Activated naive CD4-positive, alpha-beta T cell (primary cell): ENCODE measurements around the gene GADD45G.

Experiments
- DNase-seq, 4 experiments: peaks; one replicate each; lab custom pipeline; 2025; lab: John Stamatoyannopoulos, UW

The GADD45G gene

DNA sequence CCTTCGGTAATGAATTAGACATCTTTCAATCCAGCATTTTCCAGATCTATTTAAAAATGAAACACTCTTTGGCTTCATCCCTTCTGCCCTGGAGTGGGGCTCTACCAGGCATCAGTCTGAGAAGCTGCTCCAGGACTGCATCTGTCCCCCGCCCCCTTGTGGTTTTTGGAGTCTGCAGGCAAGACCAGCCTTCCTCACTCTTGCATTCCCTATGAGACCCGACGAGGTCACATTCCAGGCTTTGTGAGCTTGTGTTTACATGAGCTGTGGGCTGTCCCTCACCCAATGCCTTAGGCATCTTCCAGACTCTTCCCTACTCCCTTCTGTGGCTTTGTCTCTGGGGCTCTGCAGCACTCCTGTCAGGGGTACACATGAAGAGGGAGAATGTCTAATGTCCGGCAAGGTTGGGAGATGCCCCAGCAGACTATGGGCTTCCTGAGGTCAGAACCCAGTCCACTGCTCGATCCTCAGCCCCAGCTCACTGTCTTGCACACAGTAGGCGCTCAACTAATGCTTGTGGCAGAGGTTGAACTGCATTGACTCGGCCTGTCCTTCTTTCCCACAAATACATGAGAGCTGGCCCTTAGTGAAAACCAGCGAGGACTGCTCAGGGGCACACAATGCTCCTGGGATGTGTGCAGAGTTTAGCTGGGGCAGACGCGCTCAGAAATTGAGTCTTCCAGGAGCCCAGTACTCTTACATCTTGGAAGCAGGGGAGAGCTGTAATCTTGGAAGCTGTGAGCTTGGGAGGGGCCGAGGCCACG lies 11.7 kb upstream of the GADD45G start:
- no peak for DNase-seq

DNA sequence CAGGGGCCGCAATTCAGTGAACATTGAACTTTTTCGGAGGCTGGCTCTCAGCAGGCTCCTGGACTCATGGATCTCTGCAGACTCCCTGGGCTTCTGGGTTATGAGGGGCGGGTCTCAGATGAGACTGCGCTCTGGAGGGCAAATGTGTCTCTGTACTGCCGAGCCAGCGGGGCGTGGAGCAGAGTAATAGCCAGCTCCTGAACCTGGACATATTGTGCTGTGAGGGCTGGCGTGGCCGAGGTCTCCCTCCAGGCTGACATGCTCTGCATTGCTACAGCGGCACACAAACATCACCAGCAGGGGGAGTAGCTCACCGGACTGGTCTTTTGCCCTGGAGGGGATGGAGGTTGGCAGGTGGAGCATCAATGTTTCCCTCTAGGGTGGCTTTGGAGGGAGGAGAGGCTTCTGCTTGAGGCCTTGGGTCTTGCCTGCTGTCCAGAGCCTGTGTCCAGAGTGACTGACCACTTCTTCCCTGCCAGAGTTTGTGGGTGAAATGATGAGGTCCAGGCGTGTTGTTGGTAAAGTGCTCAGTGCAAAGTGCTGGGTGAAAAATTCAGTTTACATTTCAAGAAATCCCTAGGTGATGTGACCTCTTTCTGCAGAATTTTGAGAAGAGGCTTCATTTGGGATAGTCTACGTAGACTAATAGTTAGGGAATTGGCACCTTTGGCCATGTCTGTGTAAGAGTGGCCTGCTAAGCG lies 10.9 kb upstream of the GADD45G start:
- DNase-seq, result peak in 2 of 4 experiments; percentile 21 to 33

- no peak for DNase-seq
These were observed 9.8 kb upstream of the GADD45G start for GRCh38 chr9:89594811-89595550.

DNA sequence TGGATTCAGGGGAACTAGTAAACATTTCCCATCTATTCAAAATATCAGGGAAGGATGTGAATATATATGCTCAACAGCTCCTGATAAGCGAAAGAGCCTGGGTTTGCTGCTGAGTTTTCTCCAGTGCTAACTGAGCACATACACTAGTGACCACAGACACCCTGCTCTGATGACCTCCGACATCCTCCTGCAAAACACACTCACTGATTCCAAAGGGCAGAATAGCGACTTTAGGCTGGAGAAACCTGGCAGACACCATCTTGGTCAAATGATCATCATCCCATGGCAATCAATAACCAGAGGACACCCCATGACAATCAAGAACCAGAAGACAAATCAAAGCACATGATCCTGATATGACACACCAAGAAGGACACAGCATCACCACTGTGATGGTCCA lies 9.2 kb upstream of the GADD45G start:
- no peak for DNase-seq

DNA sequence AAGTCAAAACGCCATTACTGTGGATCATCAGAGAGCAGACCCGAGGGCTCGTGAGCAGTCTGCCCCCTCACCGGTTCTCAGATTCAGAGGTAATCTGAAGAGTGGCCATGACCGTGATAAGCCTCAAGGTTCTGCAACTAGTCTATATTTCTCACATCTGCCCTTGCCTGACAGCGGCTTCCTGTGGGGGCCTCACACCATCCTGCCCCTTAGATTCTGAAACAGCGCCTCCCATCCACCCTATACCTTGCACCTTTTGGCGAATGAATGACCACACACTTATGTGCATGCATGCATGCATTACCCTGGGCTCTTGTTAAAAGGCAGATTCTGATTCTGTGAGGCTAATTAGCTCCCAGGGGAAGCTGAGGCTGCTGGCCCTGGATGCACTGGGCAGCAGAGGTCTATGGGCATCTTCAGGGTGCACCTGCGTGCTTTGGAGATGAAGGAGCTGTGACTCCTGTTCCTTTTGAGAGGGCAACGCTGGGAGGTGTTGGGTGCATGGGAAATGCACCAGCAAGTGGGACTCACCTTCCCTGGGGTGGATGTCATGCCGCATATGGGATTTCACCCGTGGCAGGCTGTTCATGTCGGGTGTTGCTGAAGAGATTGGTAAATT lies 7.8 kb upstream of the GADD45G start:
- no peak for DNase-seq

DNA sequence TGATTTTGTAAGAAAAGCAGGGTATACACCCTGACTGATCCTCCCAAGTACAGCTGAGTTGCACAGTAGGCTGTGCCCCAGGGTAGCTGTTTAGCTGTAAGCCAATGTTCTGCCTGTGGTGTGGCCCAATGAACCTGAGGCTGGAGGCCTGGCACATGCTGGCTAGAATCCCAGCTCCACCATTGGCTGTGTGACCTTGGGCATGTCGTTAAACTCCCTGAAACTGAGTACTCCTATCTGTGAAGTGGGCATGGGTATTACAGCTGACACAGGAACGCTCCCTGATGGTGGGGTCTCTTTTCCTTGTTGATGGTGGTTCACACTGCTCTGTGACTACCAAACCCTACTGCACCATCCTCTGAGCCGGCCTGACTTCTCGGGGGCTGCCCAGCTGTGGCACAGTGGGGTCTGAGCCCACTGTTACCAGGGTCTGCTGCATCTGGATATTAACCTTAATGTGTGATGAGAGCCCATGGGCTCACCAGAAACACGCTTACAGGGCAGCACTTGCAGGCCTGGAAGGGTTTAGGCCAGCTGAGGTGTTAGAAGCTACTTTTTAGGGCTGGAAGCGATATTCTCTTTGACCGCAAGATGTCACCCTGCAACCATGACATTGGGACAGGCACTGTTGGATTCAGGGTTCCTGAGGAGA lies 7.0 kb upstream of the GADD45G start:
- DNase-seq, result peak in 2 of 4 experiments; percentile 4 to 13

DNA sequence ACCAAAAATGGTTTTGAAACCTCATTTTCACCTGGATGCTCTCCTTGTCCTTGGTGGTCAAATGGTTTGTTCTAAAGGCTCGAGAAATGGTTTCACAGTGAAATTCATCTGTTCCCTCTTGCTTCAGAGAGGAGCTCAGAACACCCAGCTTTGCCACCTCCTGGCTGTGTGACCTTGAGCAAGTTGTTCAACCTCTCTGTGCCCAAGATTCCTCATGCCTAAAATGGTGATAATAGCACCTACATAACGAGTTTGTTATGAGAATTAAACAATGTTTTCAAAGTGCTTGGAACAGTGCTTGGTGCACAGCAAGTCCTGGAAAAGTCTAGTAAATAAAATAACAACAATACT lies 6.5 kb upstream of the GADD45G start:
- DNase-seq, result no peak

DNA sequence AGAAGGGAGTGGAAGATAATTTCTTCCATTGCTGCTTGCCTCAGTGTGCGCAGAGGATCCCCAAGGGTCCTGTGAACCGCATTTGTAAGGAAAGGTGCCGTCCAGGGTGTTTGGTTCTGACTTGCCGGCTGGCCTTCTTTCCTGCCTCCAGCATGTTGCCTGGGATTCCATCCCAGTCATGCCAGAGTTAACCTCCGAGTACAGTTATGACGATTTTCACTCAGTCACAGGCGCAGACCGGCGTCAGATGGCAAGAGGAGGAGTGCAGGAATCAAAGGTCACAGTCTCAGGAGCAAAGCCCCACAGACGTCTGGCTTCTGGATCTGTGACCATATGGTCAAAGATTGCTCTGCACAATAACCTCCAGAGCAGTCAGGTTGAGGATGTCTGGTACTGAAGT lies 5.9 kb upstream of the GADD45G start:
- DNase-seq, result no peak

- DNase-seq, result no peak
These were observed 4.0 kb upstream of the GADD45G start for GRCh38 chr9:89600831-89601230.

- no peak for DNase-seq
These were observed 3.5 kb upstream of the GADD45G start for GRCh38 chr9:89601306-89601705.

- no peak for DNase-seq
These were observed 2.8 kb upstream of the GADD45G start for GRCh38 chr9:89601856-89602562.

GRCh38 chr9:89602978-89603766 lies 1.6 kb upstream of the GADD45G start:
- DNase-seq, result peak; percentile 67 to 84 (median 78)

DNA sequence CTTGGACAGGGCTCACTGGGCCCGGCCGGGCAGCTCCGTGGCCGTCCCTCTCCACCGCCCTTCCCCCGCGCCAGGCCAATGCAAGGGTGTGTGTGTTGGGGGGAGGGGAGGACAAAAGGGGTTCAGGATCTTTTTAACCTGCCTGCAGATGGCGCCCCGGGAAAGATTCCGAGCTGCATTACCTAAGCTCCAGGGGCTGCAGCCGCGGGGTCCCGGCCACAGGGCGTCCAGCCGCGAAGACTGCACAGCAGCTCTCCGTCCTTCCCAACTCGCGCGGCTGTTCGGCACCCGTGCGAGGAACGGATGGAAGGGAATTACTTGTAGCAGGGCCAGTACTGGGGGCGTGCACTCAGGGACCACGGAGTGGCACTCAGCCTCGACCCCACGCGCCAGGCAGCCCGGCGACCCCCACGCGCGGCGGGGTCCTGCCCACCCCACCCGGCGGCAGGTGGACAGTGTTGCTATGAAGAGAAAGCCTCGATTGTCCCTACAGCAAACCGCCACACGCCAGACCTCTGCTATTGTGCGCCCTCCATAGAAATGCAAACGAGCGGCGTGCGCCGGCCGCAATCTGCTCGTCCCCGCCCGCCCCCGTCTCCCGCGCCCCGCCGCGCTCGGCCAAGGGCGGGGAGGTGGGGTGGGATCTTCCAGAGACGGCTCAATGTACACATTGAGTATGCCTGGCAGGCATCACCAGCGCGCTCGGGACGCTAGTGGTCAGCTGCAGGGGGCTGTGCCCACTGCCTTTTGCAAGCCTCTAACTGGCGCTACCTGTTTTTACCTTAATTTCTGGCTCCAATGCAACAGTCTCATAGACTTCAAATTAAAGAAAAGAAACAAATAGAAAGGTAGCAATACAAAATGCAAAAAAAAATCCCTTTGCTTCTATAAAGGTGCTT lies 796 bp upstream of the GADD45G start:
- no peak for DNase-seq

DNA sequence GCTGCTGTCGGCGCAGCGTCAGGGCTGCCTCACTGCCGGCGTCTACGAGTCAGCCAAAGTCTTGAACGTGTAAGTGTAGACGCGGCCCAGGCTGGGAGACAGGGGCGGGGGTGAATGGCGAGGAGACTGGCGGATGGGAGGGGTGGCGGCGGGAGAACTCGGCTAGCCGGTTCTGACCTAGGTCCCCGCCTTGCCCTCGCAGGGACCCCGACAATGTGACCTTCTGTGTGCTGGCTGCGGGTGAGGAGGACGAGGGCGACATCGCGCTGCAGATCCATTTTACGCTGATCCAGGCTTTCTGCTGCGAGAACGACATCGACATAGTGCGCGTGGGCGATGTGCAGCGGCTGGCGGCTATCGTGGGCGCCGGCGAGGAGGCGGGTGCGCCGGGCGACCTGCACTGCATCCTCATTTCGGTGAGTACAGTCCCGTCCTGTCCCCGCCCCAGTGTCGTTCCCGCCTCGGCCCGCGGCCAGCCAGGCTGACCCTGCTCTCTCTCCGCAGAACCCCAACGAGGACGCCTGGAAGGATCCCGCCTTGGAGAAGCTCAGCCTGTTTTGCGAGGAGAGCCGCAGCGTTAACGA lies 745 bp downstream of the GADD45G start:
- DNase-seq, result peak in 2 of 4 experiments; percentile 35 to 48

GRCh38 chr9:89606049-89606623 lies 1.3 kb downstream of the GADD45G start:
- peak in 2 of 4 experiments; percentile 7 to 29 for DNase-seq

GRCh38 chr9:89606624-89607311 lies 2.0 kb downstream of the GADD45G start:
- no peak for DNase-seq

- DNase-seq, result no peak
These were observed 4.0 kb downstream of the GADD45G start for GRCh38 chr9:89608641-89609335.
